ENCODE data around the gene AGBL1. TPM values are rescaled to one million over a fixed set of nuclear protein-coding genes. Genes with fewer than 3 reads are reported as not detected.

Gene AGBL1
- total and polyA plus RNA-seq, 2 donors (not counting 3 experiments of a cell fraction or from before 2014, with no cell fraction given): not detected

DNA sequence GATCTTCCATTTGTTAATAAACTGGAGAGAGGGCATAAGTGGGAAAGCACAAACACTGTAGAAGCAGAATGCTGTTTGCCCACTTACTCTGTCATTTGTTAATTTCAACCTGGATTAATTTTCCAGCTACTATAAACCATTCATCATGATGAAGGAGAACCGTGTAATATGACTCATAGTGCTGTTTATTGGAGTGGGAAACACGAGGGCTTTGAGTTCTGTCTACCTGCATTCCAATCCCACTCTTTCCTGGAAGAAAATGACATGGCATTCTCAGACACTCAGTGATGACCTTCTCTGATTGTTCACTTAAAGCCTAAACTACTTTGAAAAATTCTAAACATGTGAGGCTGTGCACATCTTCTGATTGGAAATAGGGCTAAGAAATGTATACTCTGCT lies 826.7 kb downstream of the AGBL1 start:
- Histone ChIP-seq H3K36me3 (ENCODE audit: control insufficient read depth in 2 of 2, extremely low read depth in 1 of 2, insufficient read depth in 2 of 2, low read length in 2 of 2) (no peaks in the 10 kb centered on the region), H3K27ac (ENCODE audit: insufficient read depth, low read depth, low read length) (no peak overlapping the region), H2AFZ (ENCODE audit: low read depth, low read length) (no peak overlapping the region), H3K79me2 (ENCODE audit: control insufficient read depth, insufficient read depth, low read length) (no peaks in the 10 kb centered on the region), H3K9ac (replicated peaks; ENCODE audit: extremely low read depth, insufficient read depth, low read length) (no peak overlapping the region), H3K27me3 (ENCODE audit: control insufficient read depth in 2 of 2, insufficient read depth in 2 of 2, low read length in 2 of 2) (no peaks in the 10 kb centered on the region), H4K20me1 (replicated peaks; ENCODE audit: control insufficient read depth, extremely low read depth, insufficient read depth, low read length) (no peaks in the 10 kb centered on the region), H3K4me3 (replicated peaks in 1 of 3; ENCODE audit: insufficient read depth in 1 of 3, low read depth in 1 of 3, low read length in 3 of 3) (no peak overlapping the region), H3K4me1 (ENCODE audit: control insufficient read depth, extremely low read depth, insufficient read depth, low read length) (no peaks in the 10 kb centered on the region), H3K4me2 (ENCODE audit: insufficient read depth, low read length) (no peak overlapping the region), H3K9me3 (replicated peaks; ENCODE audit: control insufficient read depth, insufficient read depth, low read length) (no peaks in the 10 kb centered on the region), H3K9me1 (replicated peaks; ENCODE audit: control insufficient read depth, extremely low read depth, insufficient read depth, low read length) (no peaks in the 10 kb centered on the region)
- CTCF ChIA-PET: no interaction called here
- TF ChIP-seq JUN (IDR thresholded peaks at IDR 0.05; ENCODE audit: borderline replicate concordance, insufficient read depth, insufficient read length, low read depth): no peak
- TF ChIP-seq POLR2A (IDR thresholded peaks at IDR 0.05; ENCODE audit: low read depth, low read length): no peak
- TF ChIP-seq FOS (IDR thresholded peaks at IDR 0.05; ENCODE audit: borderline replicate concordance, insufficient read depth, low read length): no peak
- no peak for TF ChIP-seq MYC (IDR thresholded peaks at IDR 0.05; ENCODE audit: low read depth, low read length)
- TF ChIP-seq EZH2 (IDR thresholded peaks at IDR 0.05; ENCODE audit: borderline replicate concordance, low read depth, low read length, severe bottlenecking): no peak
- no peak for TF ChIP-seq POLR2AphosphoS5 (IDR thresholded peaks at IDR 0.05; ENCODE audit: insufficient read depth, low read depth, low read length)
- TF ChIP-seq GATA2 (IDR thresholded peaks at IDR 0.05; ENCODE audit: insufficient read depth, insufficient read length, low read depth, low read length): no peak
- dilution Hi-C loops (cut with MboI; ENCODE audit: extremely low pct_ligation_motif_present, low sequenced_read_pairs): no loop called here
- POLR2A ChIA-PET: no interaction called here
- FAIRE-seq: no peak
- no TSS peak for BruUV-seq (replicated peaks)
- no peak for DNase-seq (ENCODE audit: low read depth, low spot score)
- intact Hi-C loops (cut with micrococcal nuclease): no loop called here

DNA sequence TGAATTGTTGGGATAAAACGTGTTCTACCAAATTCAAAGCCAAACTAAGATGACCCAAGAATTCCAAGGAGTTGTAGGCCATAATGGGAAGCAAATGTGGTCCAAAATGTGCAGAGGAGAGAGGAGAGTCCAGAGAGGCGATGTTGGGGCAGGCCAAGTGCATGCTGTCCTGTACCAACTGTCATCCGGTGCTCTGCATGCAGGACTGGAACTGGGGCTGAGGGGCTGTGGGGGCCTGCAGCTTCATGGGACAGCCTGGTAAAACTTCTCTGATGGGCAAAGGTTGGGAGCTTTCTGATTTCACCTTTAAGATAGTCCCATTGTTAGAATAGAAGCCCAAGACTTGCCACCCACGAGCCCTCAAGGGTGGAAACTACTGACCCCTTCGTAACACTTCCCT lies 831.4 kb downstream of the AGBL1 start:
- dilution Hi-C loops (cut with MboI; ENCODE audit: extremely low pct_ligation_motif_present, low sequenced_read_pairs) (no loop called here), intact Hi-C loops (cut with micrococcal nuclease) (no loop called here)
- no peak overlapping the region for H3K27ac ChIP-seq (ENCODE audit: insufficient read depth, low read depth, low read length)
- no peak overlapping the region for H3K4me3 ChIP-seq (replicated peaks in 1 of 3; ENCODE audit: insufficient read depth in 1 of 3, low read depth in 1 of 3, low read length in 3 of 3)
- H3K79me2 ChIP-seq (ENCODE audit: control insufficient read depth, insufficient read depth, low read length): no peaks in the 10 kb centered on the region
- no peak overlapping the region for H3K9ac ChIP-seq (replicated peaks; ENCODE audit: extremely low read depth, insufficient read depth, low read length)
- no peaks in the 10 kb centered on the region for H3K9me3 ChIP-seq (replicated peaks; ENCODE audit: control insufficient read depth, insufficient read depth, low read length)
- FAIRE-seq (no peak), DNase-seq (ENCODE audit: low read depth, low spot score) (no peak)
- H3K4me2 ChIP-seq (ENCODE audit: insufficient read depth, low read length): no peak overlapping the region
- no peak overlapping the region for H2AFZ ChIP-seq (ENCODE audit: low read depth, low read length)
- BruUV-seq (replicated peaks): no TSS peak
- no peaks in the 10 kb centered on the region for H3K4me1 ChIP-seq (ENCODE audit: control insufficient read depth, extremely low read depth, insufficient read depth, low read length)
- no peaks in the 10 kb centered on the region for H3K9me1 ChIP-seq (replicated peaks; ENCODE audit: control insufficient read depth, extremely low read depth, insufficient read depth, low read length)
- H3K36me3 ChIP-seq (ENCODE audit: control insufficient read depth in 2 of 2, extremely low read depth in 1 of 2, insufficient read depth in 2 of 2, low read length in 2 of 2): no peaks in the 10 kb centered on the region
- no peak for TF ChIP-seq EZH2 (IDR thresholded peaks at IDR 0.05; ENCODE audit: borderline replicate concordance, low read depth, low read length, severe bottlenecking)
- TF ChIP-seq GATA2 (IDR thresholded peaks at IDR 0.05; ENCODE audit: insufficient read depth, insufficient read length, low read depth, low read length): no peak
- TF ChIP-seq, protein P1, sequence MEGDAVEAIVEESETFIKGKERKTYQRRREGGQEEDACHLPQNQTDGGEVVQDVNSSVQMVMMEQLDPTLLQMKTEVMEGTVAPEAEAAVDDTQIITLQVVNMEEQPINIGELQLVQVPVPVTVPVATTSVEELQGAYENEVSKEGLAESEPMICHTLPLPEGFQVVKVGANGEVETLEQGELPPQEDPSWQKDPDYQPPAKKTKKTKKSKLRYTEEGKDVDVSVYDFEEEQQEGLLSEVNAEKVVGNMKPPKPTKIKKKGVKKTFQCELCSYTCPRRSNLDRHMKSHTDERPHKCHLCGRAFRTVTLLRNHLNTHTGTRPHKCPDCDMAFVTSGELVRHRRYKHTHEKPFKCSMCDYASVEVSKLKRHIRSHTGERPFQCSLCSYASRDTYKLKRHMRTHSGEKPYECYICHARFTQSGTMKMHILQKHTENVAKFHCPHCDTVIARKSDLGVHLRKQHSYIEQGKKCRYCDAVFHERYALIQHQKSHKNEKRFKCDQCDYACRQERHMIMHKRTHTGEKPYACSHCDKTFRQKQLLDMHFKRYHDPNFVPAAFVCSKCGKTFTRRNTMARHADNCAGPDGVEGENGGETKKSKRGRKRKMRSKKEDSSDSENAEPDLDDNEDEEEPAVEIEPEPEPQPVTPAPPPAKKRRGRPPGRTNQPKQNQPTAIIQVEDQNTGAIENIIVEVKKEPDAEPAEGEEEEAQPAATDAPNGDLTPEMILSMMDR (IDR thresholded peaks at IDR 0.05; ENCODE audit: extremely low read depth in 1 of 2, insufficient read depth in 1 of 2, low read depth in 1 of 2, low read length in 2 of 2): no peak
- TF ChIP-seq FOS (IDR thresholded peaks at IDR 0.05; ENCODE audit: borderline replicate concordance, insufficient read depth, low read length): no peak
- ChIA-PET CTCF (no interaction called here), POLR2A (no interaction called here)
- no peaks in the 10 kb centered on the region for H3K27me3 ChIP-seq (ENCODE audit: control insufficient read depth in 2 of 2, insufficient read depth in 2 of 2, low read length in 2 of 2)
- H4K20me1 ChIP-seq (replicated peaks; ENCODE audit: control insufficient read depth, extremely low read depth, insufficient read depth, low read length): no peaks in the 10 kb centered on the region

Measured in endothelial cell of umbilical vein (primary cell).